ENCODE data around the gene DCDC2.
"Not testable (repeated sequence)": the region's sequence is repeated elsewhere in the genome, so short reads cannot be mapped to it uniquely, and the experiment has no call there.

DCDC2 gene

DNA sequence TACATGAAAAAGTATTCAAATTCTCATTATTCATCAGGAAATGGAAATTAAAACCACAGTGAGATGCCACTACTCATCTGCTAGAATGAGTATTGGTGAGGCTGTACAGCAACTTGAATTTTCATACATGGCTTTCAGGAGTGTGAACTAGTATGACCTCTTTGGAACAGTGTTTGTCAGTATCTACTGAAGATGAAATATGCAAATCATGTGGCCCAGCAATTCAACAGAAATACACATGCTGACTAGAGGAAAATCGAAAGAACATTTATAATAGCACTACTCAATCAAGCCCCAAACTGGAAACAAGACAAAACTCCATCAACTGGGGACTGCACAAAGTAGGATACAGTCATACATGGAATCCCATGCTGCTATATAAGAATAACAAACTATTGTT lies 102.2 kb downstream of the DCDC2 start:
- no peak for DNase-seq

DNA sequence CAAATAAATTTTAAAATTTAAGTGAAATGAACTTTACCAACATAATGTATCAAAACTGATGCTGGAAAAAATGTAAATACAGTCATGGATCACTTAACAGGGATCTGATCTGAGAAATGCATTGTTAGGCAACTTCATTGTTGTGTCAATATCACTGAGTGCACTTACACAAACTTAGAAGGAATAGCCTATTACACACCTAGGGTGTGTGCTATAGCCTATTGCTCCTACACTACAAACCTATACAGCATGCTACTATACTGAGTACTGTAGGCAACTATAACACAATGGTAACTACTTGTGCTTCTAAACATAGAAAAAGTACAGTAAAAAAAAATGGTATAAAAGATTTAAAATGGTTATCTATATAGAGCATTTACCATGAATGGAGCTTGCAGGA lies 104.5 kb downstream of the DCDC2 start:
- no peak for DNase-seq

DNA sequence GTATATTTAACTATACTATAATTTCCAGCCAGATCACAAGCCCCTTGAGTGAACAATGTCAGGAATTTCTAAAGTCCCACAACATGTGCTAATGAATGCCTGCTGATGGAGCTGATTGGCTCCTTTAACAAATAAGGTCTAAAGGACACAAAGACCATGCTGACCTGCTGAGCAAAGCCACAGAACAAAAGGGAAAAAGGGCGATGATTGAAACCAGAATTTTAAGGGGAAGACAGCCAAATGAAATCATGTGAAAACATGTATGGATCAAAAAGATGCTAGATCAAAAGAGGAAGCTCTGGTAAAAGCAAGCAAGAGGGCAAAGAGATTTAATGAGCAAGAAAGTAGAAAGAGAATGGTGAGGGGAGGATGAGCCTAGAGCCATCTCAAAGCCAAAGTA lies 105.6 kb downstream of the DCDC2 start:
- DNase-seq, result no peak

DNA sequence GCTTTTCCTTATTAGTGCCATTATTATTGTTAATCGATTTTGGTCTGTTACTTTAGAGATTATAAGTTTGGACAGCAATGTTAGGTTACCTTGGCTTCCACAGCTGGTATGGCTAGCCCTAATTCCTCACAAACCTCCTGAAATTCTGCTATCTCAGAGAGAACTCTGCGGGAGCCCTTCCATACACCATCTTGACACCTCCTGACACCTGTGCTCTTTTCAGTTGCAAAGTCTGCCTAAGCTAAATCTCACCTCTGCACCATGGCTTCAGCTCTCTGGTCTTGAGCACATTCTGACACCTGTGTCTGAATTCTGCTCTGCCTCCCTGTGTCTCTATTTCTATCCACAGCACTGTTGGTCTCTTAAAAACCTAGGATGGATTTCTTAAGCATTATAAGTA lies 106.5 kb downstream of the DCDC2 start:
- DNase-seq, result no peak

DNA sequence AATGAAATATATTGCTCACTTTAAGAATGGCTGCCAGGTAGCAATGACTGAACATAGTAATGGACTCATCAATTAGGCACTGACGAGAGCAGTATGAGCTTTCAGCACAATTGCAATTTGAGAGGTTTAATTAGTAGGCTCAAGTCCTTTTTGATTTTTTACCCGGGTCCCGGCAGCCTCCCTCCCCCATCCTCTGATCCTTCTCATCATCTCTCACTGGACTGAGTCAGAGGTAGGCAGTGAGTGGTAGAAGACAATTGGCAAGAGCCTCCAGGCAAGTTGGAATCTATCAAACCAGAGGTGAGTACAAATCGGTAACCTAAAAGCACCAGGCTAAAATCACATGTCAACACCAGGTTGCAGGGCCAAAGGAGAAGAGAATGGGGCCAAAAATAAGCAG lies 107.9 kb downstream of the DCDC2 start:
- no peak for DNase-seq

DNA sequence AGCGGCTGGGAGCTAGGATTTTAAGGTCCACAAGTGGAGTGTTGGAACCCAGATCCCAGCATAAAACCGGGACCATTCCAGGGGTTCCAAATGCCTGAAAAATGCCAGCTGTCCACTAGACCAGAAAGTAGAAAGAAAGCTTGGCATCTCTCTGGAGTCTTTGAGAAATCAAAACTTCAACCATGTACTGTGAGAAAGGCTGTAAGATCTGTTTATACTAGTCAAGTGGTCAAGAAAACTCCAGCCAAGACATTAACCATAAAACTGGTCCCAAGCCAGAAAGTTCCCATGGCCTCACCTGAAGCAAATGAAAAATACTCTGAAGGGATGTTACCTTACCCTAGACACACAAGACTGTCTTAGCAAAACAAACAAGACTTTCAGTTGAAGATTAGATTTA lies 112.6 kb downstream of the DCDC2 start:
- no peak for DNase-seq

DNA sequence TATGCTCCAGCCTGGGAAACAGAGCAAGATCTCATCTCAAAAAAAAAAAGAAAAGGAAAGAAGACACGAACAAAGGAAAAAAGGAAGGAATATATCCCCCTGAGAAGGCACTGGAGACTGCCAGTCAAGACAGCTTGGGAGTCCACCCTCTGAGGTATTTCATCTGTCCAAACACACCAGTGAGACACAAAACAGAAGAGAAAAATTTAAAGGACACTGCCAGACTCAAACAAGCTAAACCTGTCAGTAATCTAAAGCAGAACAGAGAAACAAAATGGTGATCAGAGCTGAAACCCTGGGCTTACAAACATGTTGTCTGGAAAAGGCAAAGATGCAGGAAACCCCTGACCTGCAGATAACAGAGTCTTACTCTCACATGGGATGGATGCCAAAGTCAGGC lies 114.9 kb downstream of the DCDC2 start:
- DNase-seq, result no peak

DNA sequence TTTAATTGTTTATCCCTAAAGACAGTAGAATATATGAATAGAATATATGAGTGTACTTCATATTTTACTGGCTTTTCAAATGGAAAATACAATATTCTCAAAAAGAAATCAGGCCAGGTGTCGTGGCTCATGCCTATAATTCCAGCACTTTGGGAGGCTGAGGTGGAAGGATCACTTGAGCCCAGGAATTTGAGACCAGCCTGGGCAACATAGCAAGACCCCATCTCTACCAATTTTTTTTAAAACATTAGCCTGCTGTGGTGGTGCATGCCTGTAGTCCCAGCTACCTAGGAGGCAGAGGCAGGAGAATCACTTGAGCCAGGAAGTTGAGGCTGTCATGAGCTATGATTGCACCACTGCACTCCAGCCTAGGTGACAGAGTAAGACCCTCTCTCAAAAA lies 116.1 kb downstream of the DCDC2 start:
- not testable (repeated sequence) for DNase-seq

DNA sequence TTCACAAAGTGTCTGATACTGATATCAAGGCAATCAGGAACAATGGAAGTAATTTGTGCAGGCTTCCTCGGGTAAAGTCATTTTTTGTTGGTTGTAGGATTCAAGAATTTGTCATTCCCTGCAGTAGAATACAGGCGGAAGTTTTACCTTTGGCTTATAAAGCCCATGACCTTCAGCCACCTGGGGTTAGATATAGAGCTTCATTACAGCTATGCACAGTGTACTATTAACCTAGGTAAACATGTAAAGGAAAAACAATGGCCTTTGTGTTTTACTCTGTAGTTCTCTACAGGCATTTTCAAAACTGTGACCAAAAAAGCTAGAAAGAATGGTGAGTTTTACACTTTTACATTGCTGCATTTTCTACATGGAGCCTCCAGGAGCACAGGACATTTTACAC lies 116.9 kb downstream of the DCDC2 start:
- DNase-seq, result no peak

DNA sequence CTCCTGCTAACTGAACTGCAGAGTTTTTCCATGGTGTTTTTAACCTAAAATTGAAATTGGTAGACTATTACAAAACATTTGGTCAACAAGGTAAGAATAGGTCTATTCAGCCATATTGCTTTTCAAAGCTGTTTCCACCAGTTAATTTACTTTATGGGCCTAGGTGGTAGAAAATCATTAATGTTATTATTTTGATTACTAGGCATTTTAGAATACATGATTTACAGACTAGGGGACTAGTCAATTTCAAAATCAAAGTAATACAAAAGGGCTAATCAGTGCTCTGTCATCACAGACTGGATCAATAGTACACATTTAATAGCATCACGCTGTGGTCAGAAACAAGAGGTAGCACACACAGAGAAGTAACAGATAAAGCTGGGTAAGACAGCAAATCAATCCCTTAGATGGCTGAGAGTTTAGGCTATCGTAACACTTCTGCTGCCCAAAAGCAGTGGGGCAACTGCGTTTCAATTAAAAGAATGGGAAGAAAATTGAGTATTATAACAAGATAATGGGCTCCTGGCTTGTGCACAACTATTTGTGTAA lies 117.4 kb downstream of the DCDC2 start:
- DNase-seq, result no peak

DNA sequence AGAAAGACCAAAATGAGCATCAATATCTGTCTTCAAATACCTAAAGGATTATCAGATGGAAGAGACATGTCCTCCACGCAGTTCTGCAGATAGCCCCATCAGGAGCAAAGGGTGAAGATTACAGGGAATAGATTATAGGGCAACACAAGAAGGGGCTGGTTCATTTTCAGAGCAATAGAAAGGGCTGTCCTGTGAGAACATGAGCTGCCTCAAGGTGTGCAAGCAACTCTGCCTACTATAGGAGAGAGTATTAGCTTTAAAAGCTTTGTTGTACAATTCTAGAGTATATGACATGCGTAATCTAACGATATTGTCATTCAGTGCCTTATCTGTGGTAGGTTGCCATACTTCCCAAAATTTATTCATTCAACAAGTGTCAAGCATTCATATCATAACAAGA lies 119.2 kb downstream of the DCDC2 start:
- DNase-seq, result no peak

DNA sequence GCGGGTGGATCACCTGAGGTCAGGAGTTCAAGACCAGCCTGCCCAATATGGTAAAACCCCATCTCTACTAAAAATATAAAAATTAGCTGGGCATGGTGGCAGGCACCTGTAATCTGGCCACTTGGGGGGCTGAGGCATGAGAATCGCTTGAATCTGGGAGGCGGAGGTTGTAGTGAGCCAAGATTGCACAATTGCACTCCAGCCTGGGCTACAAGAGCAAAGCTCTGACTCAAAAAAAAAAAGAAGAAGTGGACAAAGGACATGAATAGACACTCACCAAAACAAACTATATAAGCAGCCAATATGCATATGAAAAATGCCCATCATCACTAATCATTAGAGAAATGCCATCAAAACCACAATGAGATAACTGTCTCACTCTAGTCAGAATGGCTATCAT lies 121.1 kb downstream of the DCDC2 start:
- not testable (repeated sequence) for DNase-seq

DNA sequence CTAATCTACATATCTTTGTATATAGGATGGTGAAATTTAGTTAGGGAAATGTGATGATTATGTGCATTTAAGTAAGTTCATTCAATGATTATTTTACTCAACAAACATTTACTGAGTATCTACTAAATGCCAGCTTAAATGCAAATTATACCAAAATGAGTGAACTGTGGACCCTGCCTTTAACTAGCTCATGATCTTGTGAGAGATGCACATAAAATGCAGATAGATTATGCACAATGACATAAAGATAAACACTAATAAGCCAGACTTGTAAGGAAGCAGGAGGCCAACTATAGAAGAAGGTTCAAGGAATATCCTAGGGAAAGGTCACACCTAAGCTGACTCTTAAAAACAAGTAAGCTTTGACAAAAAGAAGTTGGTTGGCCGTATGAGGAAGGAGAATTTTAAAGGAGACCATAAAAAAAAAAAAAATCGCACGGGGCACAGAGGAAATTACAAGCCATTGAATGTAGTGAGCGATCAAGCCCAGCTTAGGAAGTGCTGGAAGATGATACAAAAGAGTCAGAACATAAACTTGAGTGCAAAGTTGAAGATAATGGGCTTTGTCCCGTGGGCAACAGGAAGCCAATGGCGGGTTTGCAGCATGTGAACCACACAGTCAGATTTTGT lies 123.9 kb downstream of the DCDC2 start:
- no peak for DNase-seq

DNA sequence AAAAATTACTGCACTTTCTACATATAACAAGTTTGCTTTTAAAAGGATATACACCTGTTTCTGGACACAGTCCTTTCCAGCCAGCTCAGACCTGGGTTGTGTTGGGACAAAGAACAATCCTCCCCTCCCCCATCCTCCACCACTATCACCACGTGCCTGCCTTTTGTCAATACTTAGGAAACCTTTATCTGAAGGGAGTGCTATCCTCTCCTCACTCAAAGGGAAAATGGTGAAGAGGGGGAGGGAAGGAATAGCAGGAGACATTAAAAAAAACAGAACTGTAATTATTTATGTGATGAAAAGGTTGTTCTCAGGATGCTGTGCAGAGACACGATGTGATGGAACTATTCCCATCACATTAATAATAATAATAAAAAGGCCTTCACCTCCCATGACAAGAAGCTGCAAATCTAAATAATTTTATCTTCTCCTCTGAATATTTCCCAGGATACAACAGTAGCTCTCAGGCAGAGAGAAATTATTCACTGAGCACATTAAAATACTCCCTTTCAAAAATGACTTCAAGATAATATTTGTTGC lies 126.4 kb downstream of the DCDC2 start:
- DNase-seq, result no peak

DNA sequence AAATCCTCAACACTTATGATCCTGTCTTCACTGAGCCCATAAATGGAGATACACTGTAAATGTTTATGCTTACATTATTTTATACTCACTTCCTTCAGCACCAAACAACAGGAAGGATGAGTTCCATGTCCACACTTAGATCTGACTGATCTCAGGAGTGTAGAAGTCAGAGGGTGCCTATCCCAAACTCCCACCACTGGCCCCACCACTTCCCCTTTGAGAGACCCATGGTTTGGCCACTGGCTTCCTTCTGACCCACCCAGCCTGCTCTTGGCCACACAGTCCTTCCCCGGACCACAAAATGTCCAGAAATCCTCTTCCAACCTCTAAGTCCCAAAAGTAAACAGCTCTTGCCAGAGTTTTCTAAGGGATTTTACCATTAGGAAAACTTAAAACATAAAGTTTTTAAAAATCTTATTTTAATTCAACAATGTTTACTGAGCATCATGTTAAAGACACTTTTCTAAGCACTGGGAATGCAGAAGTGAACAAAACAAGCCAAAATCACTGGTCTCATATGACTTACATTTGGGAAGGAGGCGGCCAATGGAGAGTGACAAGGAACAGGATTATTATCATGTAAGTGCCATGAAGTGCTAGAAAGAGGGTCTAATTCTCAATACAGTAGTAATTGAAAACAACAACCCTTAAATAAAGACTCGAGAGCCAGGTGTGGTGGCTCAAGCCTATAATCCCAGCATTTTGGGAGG lies 128.0 kb downstream of the DCDC2 start:
- DNase-seq, result no peak

DNA sequence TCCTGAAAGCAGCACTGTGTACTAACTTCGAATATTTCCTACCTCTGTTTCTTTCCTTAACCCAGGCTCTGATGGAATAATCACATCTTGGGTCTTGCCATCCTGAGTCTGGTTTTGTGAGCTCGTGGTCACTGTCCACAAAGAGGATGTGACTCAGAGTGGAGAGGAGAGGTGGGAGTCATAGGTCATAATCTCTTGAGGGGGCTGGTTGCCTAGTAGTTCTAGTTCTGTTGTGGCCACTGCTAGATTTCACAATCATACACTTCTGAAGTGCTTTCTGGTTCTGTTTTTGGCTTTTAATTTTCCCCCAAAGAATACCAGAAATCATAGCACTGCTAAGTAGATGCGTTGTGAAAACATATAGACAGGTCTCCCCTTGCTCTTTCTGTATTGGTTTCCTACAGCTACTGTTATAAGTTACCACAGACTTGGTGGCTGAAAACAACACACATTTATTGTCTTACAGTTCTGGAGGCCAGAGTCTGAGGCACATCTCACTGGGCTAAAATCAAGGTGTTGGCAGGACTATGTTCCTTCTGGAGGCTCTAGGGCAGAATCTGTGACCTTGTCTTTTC lies 129.1 kb downstream of the DCDC2 start:
- DNase-seq, result no peak

DNA sequence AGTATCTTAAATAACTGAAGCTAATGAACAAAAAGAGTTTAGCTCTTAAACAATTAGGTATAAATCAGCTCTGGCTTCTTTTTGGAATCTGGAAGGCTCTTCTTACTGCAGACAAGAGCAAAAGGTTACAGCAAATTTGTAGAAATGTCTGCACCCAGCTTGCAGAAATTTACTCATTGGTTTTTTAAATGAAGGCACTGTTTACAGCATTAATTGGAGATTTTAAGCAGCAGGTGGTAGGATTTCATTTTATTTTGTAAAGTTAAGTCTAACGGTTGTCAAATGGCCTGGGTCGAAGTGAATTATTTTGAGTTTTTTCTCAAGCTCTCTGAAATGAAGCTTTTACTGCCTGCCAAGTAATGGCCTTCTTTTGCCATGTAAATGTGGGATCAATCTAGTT lies 129.7 kb downstream of the DCDC2 start:
- no peak for DNase-seq

DNA sequence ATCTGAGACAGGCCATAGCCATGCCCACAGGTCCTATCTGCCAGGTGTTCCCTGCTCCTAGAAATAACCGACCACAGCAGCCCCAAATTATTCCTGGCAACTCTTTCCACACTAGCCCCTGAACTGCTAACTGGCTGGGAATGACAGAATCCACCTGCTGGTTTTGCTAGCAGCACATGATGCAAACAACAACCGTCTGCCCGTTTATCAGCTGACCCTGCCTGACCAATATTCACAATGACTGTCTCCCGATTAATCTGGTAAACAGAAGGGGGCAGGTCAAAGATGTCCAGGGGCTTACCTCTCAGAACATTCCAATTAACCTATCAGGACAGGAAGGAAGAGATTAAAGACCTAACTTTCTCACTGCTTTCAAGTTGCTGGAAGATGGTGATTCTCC lies 130.3 kb downstream of the DCDC2 start:
- no peak for DNase-seq

DNA sequence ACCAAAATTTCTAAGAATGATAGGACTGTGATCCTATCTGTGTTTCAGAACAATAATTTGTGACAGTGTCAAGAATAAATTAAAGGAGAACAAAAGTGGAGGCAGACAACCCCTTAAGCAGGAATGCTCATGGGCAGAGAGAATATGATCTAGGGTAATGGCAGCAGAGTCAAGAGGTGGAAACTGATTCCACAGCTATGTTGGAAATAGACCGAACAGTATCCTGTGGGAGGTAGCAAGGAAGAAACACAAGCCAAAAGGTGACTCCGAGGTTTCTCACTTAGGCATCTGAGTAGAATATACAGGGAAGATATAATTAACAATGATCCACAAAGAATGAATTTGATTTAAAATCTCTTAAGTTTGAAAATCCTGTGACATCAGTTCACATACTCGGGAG lies 131.3 kb downstream of the DCDC2 start:
- no peak for DNase-seq

DNA sequence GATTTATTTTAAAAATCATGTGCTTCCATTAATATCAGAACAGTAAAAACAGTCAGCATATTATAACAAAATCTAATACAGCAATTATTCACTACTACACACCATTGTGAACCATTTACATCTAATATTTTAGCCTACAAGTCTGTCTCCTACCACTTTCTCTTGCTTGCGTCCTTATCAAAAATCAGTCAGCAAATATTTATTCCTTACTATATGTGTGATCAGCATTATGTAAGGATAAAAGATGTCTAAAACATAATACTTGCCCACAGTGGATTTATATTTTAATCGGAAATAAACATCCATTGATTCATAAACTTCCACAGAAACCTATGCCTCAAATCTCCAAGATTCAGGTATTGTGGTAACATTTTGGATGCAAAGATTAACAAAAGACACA lies 132.0 kb downstream of the DCDC2 start:
- DNase-seq, result no peak

DNA sequence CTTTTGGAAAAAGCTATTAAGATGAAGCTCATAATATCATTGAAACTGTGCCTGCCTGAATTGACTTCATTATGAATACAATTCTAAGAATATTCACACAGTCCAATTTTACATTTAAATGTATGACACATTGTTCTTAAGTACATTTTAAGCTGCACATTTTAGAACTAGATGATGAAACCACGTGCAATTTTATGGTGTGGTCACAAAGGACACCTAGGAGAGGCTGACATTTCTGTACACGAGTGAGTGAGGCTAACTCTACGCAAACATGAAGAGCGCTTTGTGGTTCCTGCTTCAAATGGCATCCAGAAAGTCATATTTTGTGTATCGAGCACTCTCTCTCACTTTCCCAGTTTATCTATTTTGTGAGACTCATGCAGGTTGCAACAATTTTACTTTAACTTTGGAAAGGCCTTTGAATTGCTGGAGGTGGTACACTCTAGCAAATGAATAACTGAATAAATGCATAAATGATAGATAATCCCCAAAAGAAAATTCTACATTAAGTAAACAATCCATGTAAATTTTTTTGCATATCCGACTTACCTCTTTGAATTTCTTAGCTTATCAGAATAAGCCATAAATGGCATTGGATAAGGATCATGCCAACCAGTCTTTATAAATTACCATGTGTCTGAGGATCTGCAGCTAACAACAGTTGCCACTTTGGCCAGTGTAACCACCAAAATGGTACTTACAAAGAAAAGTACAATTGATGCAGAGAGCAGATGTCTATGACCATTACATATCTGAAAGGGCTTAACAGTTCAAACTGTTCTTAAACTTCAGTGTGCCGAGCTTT lies 134.5 kb downstream of the DCDC2 start:
- DNase-seq, result no peak

DNA sequence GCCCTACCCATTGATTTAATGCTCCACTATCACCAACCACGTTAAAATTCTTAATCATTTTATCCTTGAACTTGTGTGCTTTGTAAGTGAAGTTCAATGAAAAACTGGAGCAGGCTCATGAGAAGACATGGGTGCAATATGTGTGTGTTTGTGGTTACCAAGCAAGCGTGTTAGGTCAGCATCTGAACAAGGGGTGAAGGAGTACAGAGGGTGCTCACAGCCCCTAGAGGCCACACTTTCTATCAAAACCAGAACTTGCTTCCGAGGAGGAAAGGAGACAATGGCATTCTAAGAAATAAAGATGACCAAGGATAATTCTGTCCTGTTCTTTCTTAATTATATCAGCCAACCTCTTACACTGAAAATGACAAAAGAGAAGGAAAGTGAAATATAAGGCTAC lies 138.2 kb downstream of the DCDC2 start:
- DNase-seq, result no peak

DNA sequence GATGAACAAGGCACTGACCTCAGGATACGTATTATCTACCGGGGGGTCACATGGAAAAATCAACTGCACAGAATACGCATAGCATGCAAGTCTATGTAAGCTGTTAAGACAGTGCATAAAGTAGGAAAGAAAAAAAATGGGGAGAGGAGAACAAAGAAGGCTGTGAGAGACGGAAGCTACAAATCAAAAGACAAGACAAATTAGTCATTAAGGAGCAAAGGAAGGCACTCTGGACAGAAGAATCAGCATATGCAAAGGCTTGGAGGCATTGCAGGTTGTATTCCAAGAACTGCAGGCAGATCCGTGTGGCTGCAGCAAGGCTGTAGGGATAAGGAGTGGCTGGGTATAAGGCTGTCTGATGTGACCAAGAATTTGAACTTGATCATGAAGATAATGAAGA lies 142.9 kb downstream of the DCDC2 start:
- DNase-seq, result no peak
